ENCODE data around the gene DNAJB5. TPM values are rescaled to one million over a fixed set of nuclear protein-coding genes. Genes with fewer than 3 reads are reported as not detected.

The DNAJB5 gene
- total and polyA plus RNA-seq, 2 donors from 2014 or later, result 9.7 to 10.6 TPM

DNA sequence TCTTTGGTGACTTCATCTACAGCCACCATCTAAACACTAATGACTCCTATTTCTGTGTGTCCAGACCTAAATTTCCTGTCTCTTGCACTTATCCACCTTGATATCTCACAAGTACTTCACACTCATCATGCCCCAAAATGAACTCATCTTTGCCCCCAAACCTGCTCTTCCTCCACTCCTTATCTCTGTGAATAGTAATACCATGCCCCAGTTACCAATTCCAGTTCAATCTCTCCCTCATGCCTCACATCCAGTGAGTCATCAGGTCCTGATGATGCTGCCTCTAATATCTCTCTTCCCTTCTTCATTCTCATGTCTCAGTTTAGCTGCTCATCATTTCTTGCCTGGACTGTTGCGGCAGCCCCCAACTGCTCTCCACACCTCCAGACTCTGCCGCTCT, 14.9 kb upstream of the DNAJB5 start:
- Histone ChIP-seq H3K27me3 (ENCODE audit: control insufficient read depth, insufficient read depth, low read length) (no peaks in the 10 kb centered on the region), H3K4me3 (ENCODE audit: low read length in 3 of 3) (no peak overlapping the region), H3K4me1 (ENCODE audit: control insufficient read depth in 2 of 3, insufficient read depth in 2 of 3, low read depth in 1 of 3, low read length in 3 of 3) (no peaks in the 10 kb centered on the region), H3K27ac (ENCODE audit: low read depth in 2 of 2, low read length in 2 of 2) (no peak overlapping the region), H3K36me3 (ENCODE audit: control insufficient read depth in 2 of 3, insufficient read depth in 3 of 3, low read length in 3 of 3) (no peaks in the 10 kb centered on the region), H3K9ac (ENCODE audit: low read length in 3 of 3) (no peak overlapping the region), H3K9me3 (ENCODE audit: control insufficient read depth in 2 of 3, insufficient read depth in 1 of 3, low read length in 3 of 3) (no peaks in the 10 kb centered on the region)
- TF ChIP-seq, protein P1, sequence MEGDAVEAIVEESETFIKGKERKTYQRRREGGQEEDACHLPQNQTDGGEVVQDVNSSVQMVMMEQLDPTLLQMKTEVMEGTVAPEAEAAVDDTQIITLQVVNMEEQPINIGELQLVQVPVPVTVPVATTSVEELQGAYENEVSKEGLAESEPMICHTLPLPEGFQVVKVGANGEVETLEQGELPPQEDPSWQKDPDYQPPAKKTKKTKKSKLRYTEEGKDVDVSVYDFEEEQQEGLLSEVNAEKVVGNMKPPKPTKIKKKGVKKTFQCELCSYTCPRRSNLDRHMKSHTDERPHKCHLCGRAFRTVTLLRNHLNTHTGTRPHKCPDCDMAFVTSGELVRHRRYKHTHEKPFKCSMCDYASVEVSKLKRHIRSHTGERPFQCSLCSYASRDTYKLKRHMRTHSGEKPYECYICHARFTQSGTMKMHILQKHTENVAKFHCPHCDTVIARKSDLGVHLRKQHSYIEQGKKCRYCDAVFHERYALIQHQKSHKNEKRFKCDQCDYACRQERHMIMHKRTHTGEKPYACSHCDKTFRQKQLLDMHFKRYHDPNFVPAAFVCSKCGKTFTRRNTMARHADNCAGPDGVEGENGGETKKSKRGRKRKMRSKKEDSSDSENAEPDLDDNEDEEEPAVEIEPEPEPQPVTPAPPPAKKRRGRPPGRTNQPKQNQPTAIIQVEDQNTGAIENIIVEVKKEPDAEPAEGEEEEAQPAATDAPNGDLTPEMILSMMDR (IDR thresholded peaks at IDR 0.05; ENCODE audit: borderline replicate concordance, extremely low read depth, insufficient read depth), result no peak
- DNase-seq, result no peak
- intact Hi-C loops (cut with DNase I), result no loop called here
- FAIRE-seq, result no peak

DNA sequence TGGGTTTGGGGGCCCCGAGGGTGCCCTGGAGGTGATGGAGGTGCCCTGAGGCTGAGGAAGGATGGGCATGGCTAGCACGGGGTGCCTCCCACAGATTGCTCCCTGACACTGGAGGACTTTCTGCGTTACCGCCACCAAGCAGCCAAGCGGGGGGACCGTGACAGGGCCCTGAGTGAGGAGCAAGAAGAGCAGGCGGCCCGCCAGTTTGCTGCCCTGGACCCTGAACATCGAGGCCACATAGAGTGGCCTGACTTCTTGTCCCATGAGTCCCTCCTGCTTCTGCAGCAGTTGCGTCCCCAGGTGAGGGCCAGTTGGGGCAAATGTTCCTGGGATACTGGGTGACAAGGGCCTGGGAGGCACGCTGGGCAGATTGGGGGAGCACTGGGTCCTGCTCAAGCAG, 13.1 kb upstream of the DNAJB5 start:
- H3K4me3 ChIP-seq (ENCODE audit: low read length in 3 of 3), result no peak overlapping the region
- H3K4me1 ChIP-seq (ENCODE audit: control insufficient read depth in 2 of 3, insufficient read depth in 2 of 3, low read depth in 1 of 3, low read length in 3 of 3), result no peaks in the 10 kb centered on the region
- H3K9ac ChIP-seq (ENCODE audit: low read length in 3 of 3), result no peak overlapping the region
- FAIRE-seq (no peak), DNase-seq (no peak)
- TF ChIP-seq, protein P1 (IDR thresholded peaks at IDR 0.05; ENCODE audit: borderline replicate concordance, extremely low read depth, insufficient read depth), result no peak
- no peak overlapping the region for H3K27ac ChIP-seq (ENCODE audit: low read depth in 2 of 2, low read length in 2 of 2)
- no peaks in the 10 kb centered on the region for H3K27me3 ChIP-seq (ENCODE audit: control insufficient read depth, insufficient read depth, low read length)
- no peaks in the 10 kb centered on the region for H3K36me3 ChIP-seq (ENCODE audit: control insufficient read depth in 2 of 3, insufficient read depth in 3 of 3, low read length in 3 of 3)
- intact Hi-C loops (cut with DNase I), result no loop called here
- no peaks in the 10 kb centered on the region for H3K9me3 ChIP-seq (ENCODE audit: control insufficient read depth in 2 of 3, insufficient read depth in 1 of 3, low read length in 3 of 3)

DNA sequence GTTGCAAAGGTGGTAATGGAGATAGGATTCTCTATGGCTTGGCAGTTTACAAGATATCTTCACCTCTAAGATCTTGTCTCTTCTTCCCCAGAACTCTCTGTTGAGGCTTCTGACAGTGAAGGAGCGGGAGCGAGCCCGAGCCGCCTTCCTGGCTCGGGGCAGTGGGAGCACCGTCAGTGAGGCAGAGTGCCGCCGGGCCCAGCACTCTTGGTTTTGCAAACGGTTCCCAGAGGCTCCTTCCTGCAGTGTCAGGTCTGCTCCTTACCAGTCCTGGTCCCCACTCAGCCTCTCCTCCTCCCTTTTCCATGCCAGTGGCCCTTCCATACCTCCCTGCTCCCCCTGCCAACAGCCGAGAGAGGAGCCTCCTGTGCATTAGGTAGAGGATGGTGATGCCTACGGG, 12.6 kb upstream of the DNAJB5 start:
- TF ChIP-seq, protein P1 (IDR thresholded peaks at IDR 0.05; ENCODE audit: borderline replicate concordance, extremely low read depth, insufficient read depth), result no peak
- no peaks in the 10 kb centered on the region for H3K9me3 ChIP-seq (ENCODE audit: control insufficient read depth in 2 of 3, insufficient read depth in 1 of 3, low read length in 3 of 3)
- H3K36me3 ChIP-seq (ENCODE audit: control insufficient read depth in 2 of 3, insufficient read depth in 3 of 3, low read length in 3 of 3), result no peaks in the 10 kb centered on the region
- H3K4me3 ChIP-seq (ENCODE audit: low read length in 3 of 3), result no peak overlapping the region
- H3K9ac ChIP-seq (ENCODE audit: low read length in 3 of 3), result no peak overlapping the region
- DNase-seq (no peak), FAIRE-seq (no peak)
- no peak overlapping the region for H3K27ac ChIP-seq (ENCODE audit: low read depth in 2 of 2, low read length in 2 of 2)
- no peaks in the 10 kb centered on the region for H3K4me1 ChIP-seq (ENCODE audit: control insufficient read depth in 2 of 3, insufficient read depth in 2 of 3, low read depth in 1 of 3, low read length in 3 of 3)
- intact Hi-C loops (cut with DNase I), result no loop called here
- no peaks in the 10 kb centered on the region for H3K27me3 ChIP-seq (ENCODE audit: control insufficient read depth, insufficient read depth, low read length)

DNA sequence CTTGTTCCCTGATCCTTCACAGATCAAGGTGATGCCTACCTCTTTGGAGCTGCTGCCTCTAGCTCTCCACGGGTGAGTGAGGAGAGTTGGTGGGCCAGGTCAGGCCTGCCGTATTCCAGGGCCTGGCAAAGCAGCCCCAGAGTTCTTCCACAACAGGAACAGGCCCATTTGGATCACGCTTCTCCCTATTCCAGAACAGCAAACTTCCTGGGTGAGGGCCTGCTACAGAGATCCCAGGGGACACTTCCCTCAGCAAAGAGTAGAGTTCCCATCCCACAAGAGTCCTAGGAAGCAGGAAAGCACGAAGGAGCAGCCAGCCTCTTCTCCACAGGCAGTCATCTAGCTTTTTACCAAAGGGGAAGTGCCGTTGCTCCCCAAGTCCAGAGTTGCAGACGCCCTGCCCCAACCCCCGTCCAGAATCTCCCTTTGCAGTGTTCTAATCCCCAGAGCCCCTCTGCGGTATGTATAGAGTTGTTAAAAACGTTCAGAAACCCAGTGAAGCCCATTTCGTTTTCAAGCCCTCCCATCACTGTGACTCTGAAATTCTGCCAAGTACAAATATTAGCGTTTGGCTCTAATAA, 9.3 kb upstream of the DNAJB5 start:
- H3K9me3 ChIP-seq (ENCODE audit: control insufficient read depth in 2 of 3, insufficient read depth in 1 of 3, low read length in 3 of 3), result no peaks in the 10 kb centered on the region
- FAIRE-seq (no peak), DNase-seq (no peak)
- H3K36me3 ChIP-seq (ENCODE audit: control insufficient read depth in 2 of 3, insufficient read depth in 3 of 3, low read length in 3 of 3), result no peaks in the 10 kb centered on the region
- H3K9ac ChIP-seq (ENCODE audit: low read length in 3 of 3), result no peak overlapping the region
- H3K27ac ChIP-seq (ENCODE audit: low read depth in 2 of 2, low read length in 2 of 2), result no peak overlapping the region
- H3K4me3 ChIP-seq (ENCODE audit: low read length in 3 of 3), result no peak overlapping the region
- no peaks in the 10 kb centered on the region for H3K27me3 ChIP-seq (ENCODE audit: control insufficient read depth, insufficient read depth, low read length)
- TF ChIP-seq, protein P1 (IDR thresholded peaks at IDR 0.05; ENCODE audit: borderline replicate concordance, extremely low read depth, insufficient read depth), result no peak
- H3K4me1 ChIP-seq (ENCODE audit: control insufficient read depth in 2 of 3, insufficient read depth in 2 of 3, low read depth in 1 of 3, low read length in 3 of 3), result no peaks in the 10 kb centered on the region
- intact Hi-C loops (cut with DNase I), result no loop called here
